Endodermal cell (in vitro differentiated cells): ENCODE results near the gene MTMR3. TPM values are rescaled to one million over a fixed set of nuclear protein-coding genes. Genes with fewer than 3 reads are reported as not detected.
"Not testable (repeated sequence)": the region's sequence is repeated elsewhere in the genome, so short reads cannot be mapped to it uniquely, and the experiment has no call there.

Experiments
- DNase-seq: peaks from one replicate; pipeline ENCODE4 v3.0.0-alpha.2; 2017
- H3K27ac ChIP-seq: 2 replicates; pipeline ENCODE4 v1.5.1; 2013; ENCODE audit warnings: mild to moderate bottlenecking, low read depth, low read length, moderate library complexity
- H3K27me3 ChIP-seq: 2 replicates; pipeline ENCODE4 v1.6.1; 2013; ENCODE audit warnings: mild to moderate bottlenecking, low read length, moderate library complexity; ENCODE audit not compliant: insufficient read depth, control insufficient read depth, poor library complexity, severe bottlenecking
- H3K36me3 ChIP-seq: 2 replicates; pipeline ENCODE4 v1.7.0; 2013; ENCODE audit warnings: mild to moderate bottlenecking, low read length, moderate library complexity; ENCODE audit not compliant: control insufficient read depth, insufficient read depth
- H3K4me1 ChIP-seq: one replicate; pipeline ENCODE4 v1.7.0; 2013; ENCODE audit warnings: low read length; ENCODE audit not compliant: control insufficient read depth, insufficient read depth
- H3K4me3 ChIP-seq: 2 replicates; pipeline ENCODE4 v1.5.1; 2013; ENCODE audit warnings: mild to moderate bottlenecking, low read length, moderate library complexity
- H3K9ac ChIP-seq: 2 replicates; pipeline ENCODE4 v1.6.1; 2013; ENCODE audit warnings: mild to moderate bottlenecking, low read length, moderate library complexity; ENCODE audit not compliant: poor library complexity, severe bottlenecking; ENCODE audit errors: extremely low read depth
- H3K9me3 ChIP-seq: 2 replicates; pipeline ENCODE4 v1.6.1; 2013; ENCODE audit warnings: mild to moderate bottlenecking, low read length, moderate library complexity; ENCODE audit not compliant: control insufficient read depth
- H3K27ac Mint-ChIP-seq: 2 replicates; pipeline ENCODE4 v1.8.0; 2020; ENCODE audit warnings: mixed read lengths
- H3K27me3 Mint-ChIP-seq: 2 replicates; pipeline ENCODE4 v1.8.0; 2021; ENCODE audit warnings: mild to moderate bottlenecking, mixed read lengths; ENCODE audit not compliant: insufficient read depth
- H3K36me3 Mint-ChIP-seq: 2 replicates; pipeline ENCODE4 v1.8.0; 2020; ENCODE audit warnings: low read depth, mixed read lengths
- H3K4me1 Mint-ChIP-seq: 2 replicates; pipeline ENCODE4 v1.8.0; 2020; ENCODE audit warnings: mixed read lengths
- H3K4me3 Mint-ChIP-seq: 2 replicates; pipeline ENCODE4 v1.8.0; 2020; ENCODE audit warnings: mild to moderate bottlenecking, moderate library complexity, mixed read lengths
- H3K9me3 Mint-ChIP-seq: 2 replicates; pipeline ENCODE4 v1.8.0; 2020; ENCODE audit warnings: mild to moderate bottlenecking, mixed read lengths
- CTCF ChIP-seq: fragments of 200-600 bp; sonication (generic); conservative IDR thresholded peaks from 2 replicates; pipeline ENCODE4 v1.5.0; 2021; ENCODE audit warnings: antibody characterized with exemption, mild to moderate bottlenecking
- WGBS, 2 experiments: methylation state at CpG; one replicate each; pipeline versions ENCODE4 v1.1.5 to v1.1.7; 2013; ENCODE audit warnings: missing lambda C conversion rate in 2 of 2, mixed read lengths in 1 of 2; ENCODE audit not compliant: insufficient coverage in 1 of 2, insufficient read length in 1 of 2; 5-methylcytosine and 5-hydroxymethylcytosine counted together
- total RNA-seq, 2 donors: library from RNA; stranded (reverse); fragmentation: NEBNext Ultra II Directional in 1 of 2; extraction: Animal tissue kit (Norgen Biotek cat#: 25700) in 1 of 2; gene quantifications; 2 replicates in 1 of 2; 3 replicates in 1 of 2; pipeline ENCODE4 v1.2.1, GENCODE V29; 2021

MTMR3 gene
- total RNA-seq, 2 donors from 2014 or later = 30.9 to 41.3 TPM

- 84 to 92% methylated on average over 7 to 10 of the region's 10 CpGs for WGBS, 2 experiments
These were observed 27.3 kb upstream of the MTMR3 start for GRCh38 chr22:29855611-29856181.

DNA sequence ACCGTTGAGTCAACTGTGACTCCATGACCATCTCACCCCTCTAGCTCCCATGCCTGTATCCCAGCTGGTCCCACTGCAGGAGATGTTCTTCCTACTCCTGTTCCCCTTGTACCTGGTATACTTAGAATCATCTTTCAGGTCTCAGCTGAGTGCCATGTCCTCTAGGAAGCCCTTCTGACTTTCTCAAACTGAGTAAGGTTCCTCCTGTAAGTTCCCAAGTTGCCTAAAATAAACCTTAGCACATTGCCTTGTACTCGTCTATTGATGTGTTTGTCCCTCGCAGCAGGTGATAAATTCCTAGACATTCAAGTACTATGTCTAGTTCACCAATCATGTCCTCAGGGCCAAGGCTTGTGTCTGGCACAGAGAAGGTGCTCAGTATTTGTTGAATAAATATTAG, 26.5 kb upstream of the MTMR3 start:
- H3K36me3 ChIP-seq = no peaks in the 10 kb centered on the region
- H3K9ac ChIP-seq = no peak overlapping the region
- Mint-ChIP-seq H3K36me3 (no peaks in the 10 kb centered on the region), H3K4me3 (no peak overlapping the region), H3K9me3 (no peaks in the 10 kb centered on the region), H3K27ac (no peak overlapping the region), H3K27me3 (peaks cover 3% of the 10 kb centered on the region), H3K4me1 (no peaks in the 10 kb centered on the region)
- H3K27me3 ChIP-seq = no peaks in the 10 kb centered on the region
- peak; percentile 1 for DNase-seq
- no peaks in the 10 kb centered on the region for H3K4me1 ChIP-seq
- H3K9me3 ChIP-seq = no peaks in the 10 kb centered on the region
- H3K27ac ChIP-seq = no peak overlapping the region
- TF ChIP-seq CTCF = no peak
- no peak overlapping the region for H3K4me3 ChIP-seq
- 89 to 93% methylated on average over 3 of the region's 3 CpGs for WGBS, 2 experiments

More at GRCh38 chr22:29855611-29856181, 27.3 kb upstream of the MTMR3 start:
- Mint-ChIP-seq H3K27ac (no peak overlapping the region), H3K4me3 (no peak overlapping the region), H3K27me3 (peaks cover 3% of the 10 kb centered on the region), H3K9me3 (no peaks in the 10 kb centered on the region), H3K36me3 (no peaks in the 10 kb centered on the region), H3K4me1 (no peaks in the 10 kb centered on the region)
- H3K27me3 ChIP-seq = no peaks in the 10 kb centered on the region
- H3K27ac ChIP-seq = no peak overlapping the region
- H3K9me3 ChIP-seq = no peaks in the 10 kb centered on the region
- H3K4me1 ChIP-seq = no peaks in the 10 kb centered on the region
- no peaks in the 10 kb centered on the region for H3K36me3 ChIP-seq
- peak; percentile 37 for DNase-seq
- H3K4me3 ChIP-seq = no peak overlapping the region
- no peak overlapping the region for H3K9ac ChIP-seq
- no peak for TF ChIP-seq CTCF

- H3K36me3 Mint-ChIP-seq, H3K9ac ChIP-seq, H3K27me3 ChIP-seq, H3K4me3 Mint-ChIP-seq, H3K4me3 ChIP-seq, H3K9me3 ChIP-seq, H3K27me3 Mint-ChIP-seq, H3K27ac ChIP-seq, H3K36me3 ChIP-seq, H3K4me1 Mint-ChIP-seq, H3K27ac Mint-ChIP-seq, H3K4me1 ChIP-seq, H3K9me3 Mint-ChIP-seq, DNase-seq: not testable (repeated sequence)
- 85 to 89% methylated on average over 5 to 8 of the region's 9 CpGs for WGBS, 2 experiments
These were observed 23.9 kb upstream of the MTMR3 start for GRCh38 chr22:29859030-29859429.
